GM18951 (cell line): ENCODE results near the gene HMGA1.

ENCODE experiments used
- POLR2A ChIP-seq: IDR thresholded peaks from 4 replicates; pipeline ENCODE4 v1.6.1; 2011; ENCODE audit warnings: mild to moderate bottlenecking; ENCODE audit not compliant: insufficient read length, insufficient read depth; ENCODE audit errors: extremely low read depth
- in situ Hi-C: fragments of 300-500 bp; cut with MboI; formaldehyde crosslinking; loops from one replicate; pipeline ENCODE4 v1.12.0; 2022; ENCODE audit warnings: low sequenced_read_pairs, mixed read lengths, inconsistent platforms; ENCODE audit not compliant: unreplicated experiment

Gene HMGA1

DNA sequence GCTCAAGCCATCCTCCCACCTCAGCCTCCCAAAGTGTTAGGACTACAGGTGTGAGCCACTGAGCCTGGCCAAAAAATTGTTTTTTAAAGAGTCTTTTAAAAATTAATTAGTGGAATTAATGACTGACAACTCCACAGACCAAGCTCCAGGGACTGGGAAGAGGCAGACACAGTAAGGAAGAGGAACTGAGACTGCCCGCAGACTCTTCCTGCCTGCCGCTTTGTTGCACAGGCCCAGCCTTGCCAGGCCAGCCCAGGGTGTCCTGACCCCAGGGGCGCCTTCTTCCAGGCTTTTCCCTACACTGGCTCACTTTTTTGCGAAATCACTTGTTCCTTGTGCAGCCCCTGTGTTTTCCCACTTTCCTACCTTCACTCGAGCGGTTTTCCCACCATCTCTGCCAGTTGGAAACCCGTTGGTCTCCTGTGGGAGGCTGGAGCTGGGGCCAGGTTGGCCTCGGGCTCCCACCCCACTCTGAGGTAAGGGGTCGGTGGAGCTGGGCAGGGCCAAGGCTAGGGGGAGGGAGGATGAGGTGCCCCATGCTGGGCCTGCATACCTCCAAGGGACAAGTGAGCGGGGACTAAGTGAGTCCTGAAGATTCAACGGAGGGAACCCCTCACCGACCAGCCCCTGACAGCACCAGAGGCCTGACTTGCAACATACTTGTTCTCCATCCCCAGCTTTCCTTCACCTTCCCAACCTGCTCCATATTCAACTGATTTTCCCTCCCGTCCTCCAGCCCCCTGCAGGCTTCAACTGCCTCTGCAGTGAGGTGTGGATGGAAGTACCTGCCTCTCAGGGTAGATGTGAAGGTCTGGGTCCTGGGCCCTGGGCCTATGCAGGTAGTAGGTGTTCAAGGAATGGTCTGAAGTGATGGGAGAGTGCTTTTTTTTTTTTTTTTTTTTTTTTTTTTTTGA is 35.6 kb downstream of the HMGA1 start:
- in situ Hi-C loops = no loop called here
- TF ChIP-seq POLR2A = no peak

DNA sequence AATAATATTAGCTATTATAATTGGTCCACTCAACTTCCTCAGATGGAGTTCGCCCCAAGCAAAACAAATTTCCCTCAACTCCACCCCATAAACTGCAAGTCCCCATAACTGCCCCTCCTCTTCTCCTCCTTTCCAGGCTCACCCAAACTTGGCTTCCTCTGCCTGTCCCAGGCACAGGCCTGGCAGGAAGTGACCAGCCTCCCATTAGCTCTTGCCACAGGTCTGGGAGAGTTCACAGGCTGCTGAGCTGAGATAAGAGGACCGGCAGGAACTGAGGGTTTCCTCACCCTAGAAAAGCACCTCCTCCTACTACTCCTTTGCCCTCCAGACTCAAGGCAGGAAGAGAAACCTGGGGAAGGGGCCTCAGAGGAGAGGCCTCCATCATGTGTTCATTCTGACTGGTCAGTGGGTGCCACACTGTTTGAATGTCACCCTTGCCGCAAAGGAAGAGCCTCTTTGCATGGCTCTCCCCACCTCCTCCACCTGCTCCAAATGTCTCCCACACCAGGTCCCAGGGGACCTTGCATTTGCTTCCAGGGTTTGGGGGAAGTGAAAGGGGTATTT is 36.7 kb downstream of the HMGA1 start:
- no peak for TF ChIP-seq POLR2A
- in situ Hi-C loops = no loop called here

DNA sequence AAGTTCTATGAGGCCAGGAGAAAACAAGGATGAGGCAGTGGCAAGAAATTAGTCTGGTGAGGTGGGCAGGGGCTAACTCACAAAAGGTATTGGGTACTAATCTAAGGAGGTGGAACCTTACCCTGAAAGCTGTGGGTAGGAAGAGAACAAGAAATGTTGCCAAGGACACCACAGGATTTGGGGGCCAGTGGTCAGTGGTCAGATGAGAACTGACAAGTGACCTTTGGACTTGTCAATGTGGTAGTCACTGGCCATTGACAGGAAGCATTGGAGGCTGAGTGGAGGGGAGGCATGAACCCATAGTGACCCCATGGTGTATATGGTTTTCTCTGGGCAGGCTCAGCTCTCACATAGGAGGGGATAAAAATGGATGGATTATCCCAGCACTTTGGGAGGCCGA is 37.5 kb downstream of the HMGA1 start:
- TF ChIP-seq POLR2A = no peak
- in situ Hi-C loops = no loop called here

DNA sequence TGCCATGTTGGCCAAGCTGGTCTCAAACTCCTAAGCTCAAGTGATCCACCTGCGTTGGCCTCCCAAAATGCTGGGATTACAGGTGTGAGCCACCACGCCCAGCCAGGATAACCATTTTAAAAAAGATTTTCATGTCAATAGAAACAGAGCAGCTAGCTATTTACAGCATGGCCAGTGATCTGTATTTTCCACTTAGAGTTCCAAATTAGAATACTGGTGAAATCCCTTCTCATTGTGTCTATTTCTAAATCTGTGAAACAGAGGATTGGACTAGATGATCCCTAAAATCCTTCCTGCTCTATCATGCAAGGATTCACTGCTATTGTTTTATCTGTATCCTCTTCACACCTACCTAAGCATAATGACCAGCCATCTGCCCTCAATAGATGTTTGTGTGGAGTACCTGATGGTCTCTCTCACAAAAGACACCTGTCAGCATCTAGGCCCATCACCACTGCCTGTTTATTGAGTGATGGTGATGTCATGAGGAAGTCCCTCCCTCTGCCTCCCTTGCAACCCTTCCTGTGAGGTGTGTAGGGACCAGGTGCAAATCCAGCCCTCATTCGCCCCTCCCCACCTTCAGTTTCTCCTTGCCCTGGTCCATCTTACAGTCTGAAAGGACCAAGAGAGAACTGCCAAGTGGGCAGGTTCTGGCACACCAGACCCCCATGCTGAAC is 38.6 kb downstream of the HMGA1 start:
- in situ Hi-C loops = no loop called here

DNA sequence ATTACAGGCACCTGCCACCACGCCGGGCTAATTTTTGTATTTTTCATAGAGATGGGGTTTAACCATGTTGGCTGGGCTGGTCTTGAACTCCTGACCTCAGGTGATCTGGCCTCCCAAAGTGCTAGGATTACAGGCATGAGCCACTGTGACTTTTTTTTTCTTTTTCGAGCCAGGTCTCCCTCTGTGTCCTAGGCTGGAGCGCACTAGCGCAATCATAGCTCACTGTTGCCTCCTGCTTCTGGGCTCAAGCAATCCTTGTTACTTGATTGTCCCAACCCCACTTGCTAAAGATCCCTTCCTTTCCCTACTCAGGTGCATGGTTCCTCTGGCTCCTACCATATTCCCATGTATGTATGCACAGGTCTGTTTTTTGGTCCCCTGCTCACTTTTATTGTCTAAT is 39.5 kb downstream of the HMGA1 start:
- TF ChIP-seq POLR2A = no peak
- in situ Hi-C loops = no loop called here

More for the DNA sequence above, 38.6 kb downstream of the HMGA1 start:
- no peak for TF ChIP-seq POLR2A

DNA sequence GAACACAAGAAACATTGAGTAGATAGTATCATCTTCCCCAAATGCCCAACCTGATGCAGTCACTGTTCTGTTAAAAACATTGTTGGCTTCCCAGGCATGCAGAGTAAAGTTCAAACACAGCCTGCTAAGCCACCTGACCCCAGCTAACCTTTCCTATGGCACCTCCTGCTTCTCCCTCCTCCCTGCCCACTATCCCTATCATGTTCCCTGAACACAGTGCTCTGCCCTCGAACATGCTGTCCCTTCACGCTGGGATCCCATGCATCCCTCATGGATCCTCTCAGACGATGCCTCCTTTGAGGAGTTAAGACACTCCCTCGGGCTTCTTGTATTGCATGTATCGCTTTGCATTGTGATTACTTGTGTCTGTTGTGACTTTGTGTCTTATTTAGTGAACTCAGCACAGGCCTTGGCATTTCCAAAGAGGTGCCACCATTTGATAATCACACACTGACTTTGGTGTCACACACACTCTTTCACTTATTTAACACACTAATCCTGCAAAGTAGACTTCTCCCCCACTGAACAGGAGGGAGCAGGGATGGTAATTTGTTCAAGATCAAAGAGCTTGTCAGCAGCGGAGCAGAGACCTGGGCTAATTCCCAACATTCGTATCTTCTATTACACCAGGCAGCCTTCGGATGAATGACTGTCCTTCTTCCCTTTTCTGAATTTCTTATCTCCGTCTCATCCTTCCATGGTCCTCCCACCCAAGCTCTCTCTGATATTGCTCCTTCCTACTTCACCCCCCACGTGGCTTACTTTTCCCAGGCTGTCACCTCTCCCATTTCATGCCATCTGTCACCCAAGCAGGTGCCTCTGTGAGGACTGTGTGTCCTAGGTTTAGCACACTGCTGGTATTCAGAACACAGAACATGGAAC is 40.4 kb downstream of the HMGA1 start:
- in situ Hi-C loops = no loop called here
- TF ChIP-seq POLR2A = no peak

DNA sequence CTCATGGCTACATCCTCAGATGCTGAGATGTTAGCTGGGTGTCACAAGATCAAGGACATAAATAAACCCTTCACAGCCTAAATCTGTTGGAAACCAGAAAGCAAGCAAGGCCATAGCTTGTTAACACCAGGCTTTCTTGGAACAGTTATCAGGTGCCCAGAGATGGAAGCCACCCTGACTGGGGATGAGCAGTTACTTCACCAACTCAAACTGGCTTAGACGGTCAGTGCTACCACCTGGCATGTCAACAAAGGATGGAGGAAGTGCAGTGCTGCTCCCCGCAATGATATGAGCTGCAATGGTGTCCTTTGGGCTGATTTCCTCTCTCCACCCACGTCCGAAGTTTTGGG is 41.1 kb downstream of the HMGA1 start:
- in situ Hi-C loops = no loop called here
- no peak for TF ChIP-seq POLR2A

DNA sequence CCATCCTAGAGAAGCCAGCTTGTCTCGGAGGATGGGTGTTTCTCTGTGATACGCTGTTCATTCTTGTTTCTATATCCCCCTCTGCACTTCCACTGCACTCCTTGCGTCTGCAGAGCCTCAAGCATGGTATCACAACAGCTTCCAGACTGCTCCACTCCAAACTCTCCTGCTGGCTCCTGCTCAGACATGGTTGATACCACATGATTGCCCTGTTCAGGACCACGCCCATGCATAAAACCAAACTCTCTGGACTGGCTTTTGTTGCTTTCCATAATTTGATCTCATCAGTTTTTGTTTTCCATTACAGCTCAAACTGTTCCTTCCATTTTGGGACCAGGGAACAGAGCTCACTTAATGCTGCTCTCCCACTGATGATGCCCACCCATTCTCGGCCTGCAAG is 42.2 kb downstream of the HMGA1 start:
- TF ChIP-seq POLR2A = no peak
- in situ Hi-C loops = no loop called here

DNA sequence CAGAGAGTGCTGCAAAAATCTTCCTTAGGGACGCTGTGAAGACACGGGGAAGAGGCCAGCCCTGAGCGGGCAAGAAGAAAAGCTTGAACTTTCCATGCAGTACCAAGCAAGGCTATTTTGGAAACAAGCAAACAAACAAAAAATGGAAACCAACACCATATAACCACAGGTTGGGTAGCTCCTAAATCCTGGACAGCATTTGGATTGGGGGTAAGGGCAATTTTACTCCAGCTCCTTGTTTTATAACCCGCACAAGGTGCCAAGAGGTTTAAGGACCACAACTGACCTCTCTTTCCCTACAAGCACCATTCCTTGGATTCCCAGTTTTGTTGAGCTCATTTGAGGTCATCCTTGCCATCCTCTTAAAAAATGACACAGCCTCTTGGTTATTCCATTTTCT is 43.5 kb downstream of the HMGA1 start:
- in situ Hi-C loops = no loop called here
- TF ChIP-seq POLR2A = no peak

DNA sequence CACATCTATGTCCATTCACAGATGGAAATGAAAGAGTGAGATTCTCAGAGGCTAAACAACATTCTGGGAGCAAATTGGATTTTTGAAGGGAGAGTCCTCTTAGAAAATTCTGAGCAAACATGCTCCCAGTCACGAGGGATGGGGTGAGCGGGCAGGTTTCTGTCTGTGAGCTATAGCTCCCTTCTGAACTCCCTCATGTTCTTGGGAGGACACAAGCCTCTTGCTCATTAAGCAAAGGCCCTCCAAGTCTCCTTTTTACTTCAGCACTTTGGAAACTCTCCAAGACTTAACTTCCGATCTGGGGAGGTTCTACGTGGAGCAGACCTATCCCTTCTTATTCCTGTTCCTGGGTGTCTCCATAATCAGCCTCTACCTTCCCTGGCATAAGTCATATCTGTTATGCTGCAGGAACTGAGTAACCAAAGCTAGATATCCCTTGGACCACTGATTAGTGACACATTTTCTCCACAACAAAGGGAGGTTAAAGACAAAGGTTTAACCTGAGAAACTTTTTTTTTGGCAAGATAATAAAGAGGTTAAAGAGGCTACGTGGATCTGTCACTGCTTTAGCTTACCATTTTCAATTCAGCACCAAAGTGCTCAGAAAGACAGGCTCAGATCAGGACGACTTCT is 45.1 kb downstream of the HMGA1 start:
- in situ Hi-C loops = no loop called here
- no peak for TF ChIP-seq POLR2A

DNA sequence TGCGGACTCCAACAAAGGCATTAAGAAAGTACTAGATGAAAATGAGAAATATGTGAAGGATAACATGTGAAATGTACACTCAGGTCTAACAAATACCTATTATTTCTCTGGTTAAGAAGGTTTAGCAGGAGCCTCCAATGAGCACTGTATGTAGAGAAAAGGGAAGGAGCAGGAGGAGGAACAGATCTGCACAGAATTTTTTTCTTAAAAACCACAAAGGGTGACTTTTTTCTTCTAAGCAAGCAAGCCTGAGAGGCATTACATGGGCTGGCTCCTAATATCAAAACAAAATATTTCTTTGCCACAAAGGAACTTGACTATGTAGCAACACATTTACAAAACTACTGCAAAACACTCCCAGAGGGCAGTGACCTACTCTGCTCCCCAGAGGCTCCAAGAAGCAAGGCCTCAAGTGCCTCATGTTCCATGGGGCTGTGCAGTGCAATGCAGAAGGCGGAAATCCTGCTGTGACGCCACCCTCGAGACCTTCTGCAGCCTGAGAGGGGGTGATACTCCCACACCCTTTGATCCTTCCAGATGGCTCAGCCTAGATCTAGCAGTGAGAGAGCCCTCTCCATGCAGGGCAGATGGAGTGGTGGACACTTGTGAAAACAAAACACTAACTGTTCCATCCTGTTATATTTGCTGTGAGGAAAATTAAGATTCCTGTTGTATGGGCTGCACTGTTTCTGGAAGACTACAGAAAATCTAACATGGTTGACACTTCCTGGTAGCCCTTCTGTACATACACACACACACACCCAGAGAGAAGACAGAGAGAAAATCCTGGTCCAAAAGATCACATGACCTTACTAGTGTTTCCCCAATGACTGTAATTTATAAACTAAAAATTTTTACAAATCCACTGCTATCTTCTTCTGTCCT is 48.1 kb downstream of the HMGA1 start:
- in situ Hi-C loops = no loop called here
- no peak for TF ChIP-seq POLR2A
